OCI-LY7 (cell line): ENCODE measurements around the gene GPRIN3. TPM values are rescaled to one million over a fixed set of nuclear protein-coding genes. Genes with fewer than 3 reads are reported as not detected.

ENCODE experiments used
- BruUV-seq: library from RNA; stranded (reverse); fragments of 400-500 nt; replicated peaks from 2 replicates; lab custom pipeline; 2021; lab: Mats Ljungman, UMichigan
- CTCF ChIA-PET: fragments of 300-600 bp; sonication (Branson Sonifier 250); formaldehyde crosslinking; loops from one replicate; lab custom pipeline; 2022; ENCODE audit warnings: antibody characterized with exemption; ENCODE audit not compliant: unreplicated experiment; lab: Charles Lee
- POLR2A ChIA-PET: fragments of 300-600 bp; sonication (Branson Sonifier 250); formaldehyde crosslinking; loops from one replicate; lab custom pipeline; 2022; ENCODE audit warnings: antibody characterized with exemption; lab: Charles Lee
- DNase-seq: peaks from one replicate; pipeline ENCODE4 v3.0.0-alpha.2; 2015; ENCODE audit warnings: low spot score
- H2AFZ ChIP-seq: fragments of 200-600 bp; sonication (generic), shearing (Covaris generic); 2 replicates; pipeline ENCODE4 v1.6.1; 2014; ENCODE audit warnings: mild to moderate bottlenecking, antibody characterized with exemption, low read length, moderate library complexity
- H3K27ac ChIP-seq: fragments of 200-600 bp; sonication (generic); 2 replicates; pipeline ENCODE4 v1.5.1; 2014; ENCODE audit warnings: mixed run types, low read depth, mild to moderate bottlenecking, moderate library complexity, low read length, inconsistent platforms; ENCODE audit not compliant: poor library complexity, severe bottlenecking
- H3K36me3 ChIP-seq: fragments of 200-600 bp; sonication (generic); 2 replicates; pipeline ENCODE4 v1.6.1; 2014; ENCODE audit warnings: mild to moderate bottlenecking, antibody characterized with exemption, low read length, moderate library complexity, mixed read lengths; ENCODE audit not compliant: insufficient read depth
- H3K4me1 ChIP-seq: fragments of 200-600 bp; sonication (generic); 2 replicates; pipeline ENCODE4 v1.5.1; 2014; ENCODE audit warnings: mild to moderate bottlenecking, low read length; ENCODE audit not compliant: insufficient read depth, poor library complexity, severe bottlenecking
- H3K4me2 ChIP-seq: fragments of 200-600 bp; sonication (generic); 2 replicates; pipeline ENCODE4 v1.6.1; 2014; ENCODE audit warnings: mild to moderate bottlenecking, low read length
- H3K4me3 ChIP-seq: fragments of 200-600 bp; sonication (generic); 2 replicates; pipeline ENCODE4 v1.5.1; 2014; ENCODE audit warnings: mild to moderate bottlenecking, low read depth, low read length; ENCODE audit not compliant: poor library complexity, severe bottlenecking
- H3K79me2 ChIP-seq: fragments of 200-600 bp; sonication (generic); 2 replicates; pipeline ENCODE4 v1.6.1; 2016; ENCODE audit warnings: low read depth, mild to moderate bottlenecking, low read length, moderate library complexity, mixed read lengths; ENCODE audit not compliant: insufficient read depth
- H3K9me2 ChIP-seq: fragments of 200-600 bp; sonication (generic); 2 replicates; pipeline ENCODE4 v1.6.1; 2016; ENCODE audit warnings: mild to moderate bottlenecking, low read length, mixed read lengths; ENCODE audit not compliant: insufficient read depth
- H3K9me3 ChIP-seq: fragments of 200-600 bp; sonication (generic); 2 replicates; pipeline ENCODE4 v1.6.1; 2014; ENCODE audit warnings: mild to moderate bottlenecking, mixed run types, low read length, mixed read lengths
- H4K20me1 ChIP-seq: fragments of 200-600 bp; sonication (generic); 2 replicates; pipeline ENCODE4 v1.6.1; 2014; ENCODE audit warnings: mild to moderate bottlenecking, antibody characterized with exemption, low read length, moderate library complexity, mixed read lengths; ENCODE audit not compliant: insufficient read depth
- EZH2phosphoT487 ChIP-seq: fragments of 200-600 bp; sonication (generic); IDR thresholded peaks from 2 replicates; pipeline ENCODE4 v1.6.1; 2018; ENCODE audit warnings: low read depth, borderline replicate concordance, mild to moderate bottlenecking, mixed run types, antibody characterized with exemption, low read length, moderate library complexity, mixed read lengths
- intact Hi-C: fragments of 100-400 bp; cut with micrococcal nuclease; formaldehyde crosslinking; loops from one replicate; pipeline ENCODE4 v1.10.0; 2022; ENCODE audit not compliant: unreplicated experiment
- total RNA-seq, 2 experiments: library from RNA; depleted of rRNA in 1 of 2; stranded (reverse); fragments of >200 nt in 1 of 2; shearing (Covaris generic) in 1 of 2; gene quantifications; 2 replicates each; pipeline ENCODE4 v1.2.3, GENCODE V29; 2014 to 2022
- TF ChIP-seq, protein P1 (sequence below): fragments of 200-600 bp; sonication (generic); conservative IDR thresholded peaks from 2 replicates; pipeline ENCODE4 v1.5.1; 2014; ENCODE audit warnings: mild to moderate bottlenecking, antibody characterized with exemption, low read length, moderate library complexity, mixed read lengths

The GPRIN3 gene
- total RNA-seq, 2 experiments from 2014 or later: 4.6 to 9.3 TPM

DNA sequence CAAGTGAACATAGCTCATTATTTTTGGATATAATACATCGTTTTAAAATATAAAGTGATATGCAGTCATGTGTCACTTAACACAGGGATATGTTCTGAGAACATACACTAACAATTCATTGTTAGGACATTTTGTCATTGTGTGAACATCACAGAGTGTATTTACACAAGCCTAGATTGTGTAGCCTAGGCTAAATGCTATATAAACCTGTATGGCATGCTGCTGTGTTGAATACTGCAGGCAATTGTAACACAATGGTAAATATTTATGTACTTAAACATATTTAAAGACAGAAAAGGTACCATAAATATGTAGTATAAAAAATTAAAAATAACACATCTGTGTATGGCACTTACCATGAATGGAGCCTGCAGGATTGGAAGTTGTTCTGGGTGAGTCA lies 44.9 kb upstream of the GPRIN3 start:
- intact Hi-C loops: loop anchor here (2.0 kb wide), 1 partner anchor 124 kb away; no protein-coding TSS in a partner anchor
- H3K4me2 ChIP-seq: no peak overlapping the region
- POLR2A ChIA-PET: interaction anchor here (0.8 to 2.0 kb wide), 3 partner anchors 10 to 12 kb away, joined by 3 to 5 read pairs (median 4); no protein-coding TSS in a partner anchor

DNA sequence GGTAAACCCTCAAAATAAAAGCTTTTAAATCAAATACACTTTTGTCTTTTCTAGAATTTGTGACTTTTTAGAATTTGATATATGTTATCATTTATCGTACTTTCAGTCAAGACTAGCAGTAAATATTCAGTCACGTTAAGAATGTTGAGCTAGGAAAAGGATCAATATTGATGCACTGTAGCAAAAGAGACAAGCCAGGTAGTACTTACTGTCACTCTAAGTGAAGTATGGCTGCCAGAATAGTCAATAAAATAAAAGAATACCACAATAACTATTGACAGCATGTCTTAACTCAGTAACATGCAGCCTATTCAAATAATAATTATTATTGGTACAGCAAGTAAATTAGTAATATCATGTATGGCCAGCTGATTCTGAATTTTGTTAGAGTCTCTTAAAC lies 43.6 kb upstream of the GPRIN3 start:
- Histone ChIP-seq H3K4me3 (no peak overlapping the region), H3K4me1 (no peaks in the 10 kb centered on the region), H3K9me2 (no peaks in the 10 kb centered on the region), H3K9me3 (peaks cover 18% of the 10 kb centered on the region), H3K4me2 (no peak overlapping the region), H2AFZ (no peak overlapping the region), H4K20me1 (no peaks in the 10 kb centered on the region), H3K36me3 (no peaks in the 10 kb centered on the region), H3K79me2 (no peaks in the 10 kb centered on the region), H3K27ac (no peak overlapping the region)
- DNase-seq: no peak
- TF ChIP-seq, protein P1, sequence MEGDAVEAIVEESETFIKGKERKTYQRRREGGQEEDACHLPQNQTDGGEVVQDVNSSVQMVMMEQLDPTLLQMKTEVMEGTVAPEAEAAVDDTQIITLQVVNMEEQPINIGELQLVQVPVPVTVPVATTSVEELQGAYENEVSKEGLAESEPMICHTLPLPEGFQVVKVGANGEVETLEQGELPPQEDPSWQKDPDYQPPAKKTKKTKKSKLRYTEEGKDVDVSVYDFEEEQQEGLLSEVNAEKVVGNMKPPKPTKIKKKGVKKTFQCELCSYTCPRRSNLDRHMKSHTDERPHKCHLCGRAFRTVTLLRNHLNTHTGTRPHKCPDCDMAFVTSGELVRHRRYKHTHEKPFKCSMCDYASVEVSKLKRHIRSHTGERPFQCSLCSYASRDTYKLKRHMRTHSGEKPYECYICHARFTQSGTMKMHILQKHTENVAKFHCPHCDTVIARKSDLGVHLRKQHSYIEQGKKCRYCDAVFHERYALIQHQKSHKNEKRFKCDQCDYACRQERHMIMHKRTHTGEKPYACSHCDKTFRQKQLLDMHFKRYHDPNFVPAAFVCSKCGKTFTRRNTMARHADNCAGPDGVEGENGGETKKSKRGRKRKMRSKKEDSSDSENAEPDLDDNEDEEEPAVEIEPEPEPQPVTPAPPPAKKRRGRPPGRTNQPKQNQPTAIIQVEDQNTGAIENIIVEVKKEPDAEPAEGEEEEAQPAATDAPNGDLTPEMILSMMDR: no peak
- TF ChIP-seq EZH2phosphoT487: no peak
- no TSS peak for BruUV-seq
- ChIA-PET CTCF (no interaction called here), POLR2A (interaction anchor here (0.8 to 2.0 kb wide), 6 partner anchors 9 to 92 kb away, joined by 3 to 5 read pairs (median 4); no protein-coding TSS in a partner anchor)
- intact Hi-C loops: no loop called here

More for the DNA sequence above, 44.9 kb upstream of the GPRIN3 start:
- Histone ChIP-seq H3K4me1 (no peaks in the 10 kb centered on the region), H2AFZ (no peak overlapping the region), H3K36me3 (no peaks in the 10 kb centered on the region), H3K9me3 (peaks cover 8% of the 10 kb centered on the region), H4K20me1 (no peaks in the 10 kb centered on the region), H3K4me3 (no peak overlapping the region), H3K9me2 (no peaks in the 10 kb centered on the region), H3K79me2 (no peaks in the 10 kb centered on the region), H3K27ac (no peak overlapping the region)
- no peak for TF ChIP-seq EZH2phosphoT487
- TF ChIP-seq, protein P1: no peak
- CTCF ChIA-PET: no interaction called here
- BruUV-seq: no TSS peak
- no peak for DNase-seq

DNA sequence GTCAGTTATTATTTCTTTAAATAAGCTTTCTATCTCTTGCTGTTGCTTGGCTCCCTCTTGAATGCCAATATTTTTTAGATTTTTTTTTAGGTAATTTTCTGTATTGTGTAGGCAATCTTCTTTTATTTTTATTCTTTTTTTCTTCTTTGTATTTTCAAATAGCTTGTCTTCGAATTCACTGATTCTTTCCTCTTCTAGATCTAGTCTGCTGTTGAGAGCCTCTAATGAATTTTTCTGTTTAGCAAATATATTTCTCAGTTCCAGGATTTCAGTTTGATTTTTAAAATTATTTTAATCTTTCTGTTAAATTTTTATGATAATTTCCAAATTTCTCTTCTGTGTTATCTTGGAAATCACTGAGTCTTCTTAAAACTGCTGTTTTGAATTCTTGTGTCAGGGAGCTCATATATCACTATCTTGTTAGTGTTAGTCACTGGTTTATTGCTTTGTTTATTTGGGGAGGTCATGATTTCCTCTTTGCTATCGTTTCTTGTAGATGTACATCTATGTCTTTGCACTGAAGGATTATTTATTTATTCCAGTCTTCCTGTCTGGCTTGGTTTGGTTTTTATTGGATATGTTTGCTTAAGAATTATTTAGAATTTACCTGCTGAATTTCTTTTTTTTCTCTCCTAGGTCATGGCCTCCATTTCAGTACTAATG lies 39.9 kb upstream of the GPRIN3 start:
- no peak overlapping the region for H3K27ac ChIP-seq
- H3K4me3 ChIP-seq: no peak overlapping the region
- H3K4me2 ChIP-seq: no peak overlapping the region
- H3K4me1 ChIP-seq: no peaks in the 10 kb centered on the region
- intact Hi-C loops: no loop called here
- CTCF ChIA-PET: no interaction called here
- peaks cover 18% of the 10 kb centered on the region for H3K9me3 ChIP-seq
- no peaks in the 10 kb centered on the region for H3K36me3 ChIP-seq
- POLR2A ChIA-PET: interaction anchor here (0.9 to 1.1 kb wide), 2 partner anchors 11 to 13 kb away, joined by 3 to 4 read pairs; no protein-coding TSS in a partner anchor
- no peaks in the 10 kb centered on the region for H3K9me2 ChIP-seq
- no peaks in the 10 kb centered on the region for H3K79me2 ChIP-seq
- BruUV-seq: no TSS peak
- TF ChIP-seq, protein P1: no peak
- TF ChIP-seq EZH2phosphoT487: no peak
- H2AFZ ChIP-seq: no peak overlapping the region
- no peak for DNase-seq
- H4K20me1 ChIP-seq: no peaks in the 10 kb centered on the region
